GM04503 (cell line): ENCODE data around the gene PTPRG.

Experiments used
- DNase-seq: peaks from one replicate; pipeline ENCODE4 v3.0.0-alpha.2; 2012; ENCODE audit warnings: low read depth

The PTPRG gene

DNA sequence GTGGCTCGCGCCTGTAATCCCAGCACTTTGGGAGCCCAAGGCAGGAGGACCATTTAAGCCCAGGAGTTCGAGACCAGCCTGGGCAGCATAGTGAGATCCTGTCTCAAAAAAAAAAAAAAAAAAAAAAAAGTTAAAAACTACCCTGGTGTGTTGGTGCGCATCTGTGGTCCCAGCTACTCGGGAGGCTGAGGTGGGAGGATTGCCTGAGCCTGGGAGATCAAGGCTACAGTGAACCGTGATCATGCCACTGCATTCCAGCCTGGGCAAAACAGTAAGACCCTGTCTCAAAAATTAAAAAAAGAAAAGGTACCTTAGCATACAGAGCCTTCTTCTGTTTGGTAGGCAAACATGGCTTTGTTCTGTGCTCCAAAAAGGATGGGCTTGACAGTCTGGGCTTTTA lies 57.5 kb downstream of the PTPRG start:
- DNase-seq = no peak

GRCh38 chr3:61620073-61620472 lies 58.7 kb downstream of the PTPRG start:
- no peak for DNase-seq

- DNase-seq = no peak
Observed at GRCh38 chr3:61624300-61624699, 62.9 kb downstream of the PTPRG start.

DNA sequence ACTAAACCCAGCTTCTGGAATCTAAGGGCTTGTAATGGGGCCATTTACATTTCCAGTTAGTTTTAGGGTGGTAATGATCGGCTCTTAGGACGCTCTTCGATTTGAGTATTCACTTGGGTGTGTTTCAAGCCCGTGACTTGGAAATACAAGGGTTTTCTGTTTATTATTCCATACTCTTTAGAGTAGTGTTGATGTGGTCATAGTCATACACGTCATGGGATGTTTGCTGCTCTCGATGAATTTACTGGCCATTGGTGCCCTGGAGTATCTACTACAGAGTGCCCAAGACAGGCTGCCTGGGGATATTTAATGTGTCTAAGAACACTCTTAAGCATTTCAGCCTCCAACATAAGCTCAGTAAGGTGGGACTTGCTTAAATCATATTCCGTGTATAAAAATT lies 64.1 kb downstream of the PTPRG start:
- DNase-seq = no peak

DNA sequence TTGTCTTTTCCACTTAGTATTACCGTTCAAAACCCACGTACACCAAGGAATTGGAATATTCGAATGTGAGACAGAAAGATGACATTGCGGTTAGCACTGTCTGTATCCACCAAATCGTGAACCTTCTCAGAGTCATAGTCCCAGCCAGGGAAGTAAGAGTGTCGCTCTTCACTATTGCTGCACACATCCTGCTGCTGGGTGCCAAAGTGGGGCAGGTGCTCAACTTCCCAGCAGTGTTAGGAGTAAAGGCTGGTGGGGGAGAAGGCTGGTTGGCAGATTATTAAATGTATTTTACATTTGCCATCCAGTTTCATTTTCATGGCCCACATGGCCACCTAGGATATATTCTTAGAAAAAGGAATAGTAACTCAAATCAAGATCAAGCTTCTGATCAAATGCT lies 65.1 kb downstream of the PTPRG start:
- no peak for DNase-seq

DNA sequence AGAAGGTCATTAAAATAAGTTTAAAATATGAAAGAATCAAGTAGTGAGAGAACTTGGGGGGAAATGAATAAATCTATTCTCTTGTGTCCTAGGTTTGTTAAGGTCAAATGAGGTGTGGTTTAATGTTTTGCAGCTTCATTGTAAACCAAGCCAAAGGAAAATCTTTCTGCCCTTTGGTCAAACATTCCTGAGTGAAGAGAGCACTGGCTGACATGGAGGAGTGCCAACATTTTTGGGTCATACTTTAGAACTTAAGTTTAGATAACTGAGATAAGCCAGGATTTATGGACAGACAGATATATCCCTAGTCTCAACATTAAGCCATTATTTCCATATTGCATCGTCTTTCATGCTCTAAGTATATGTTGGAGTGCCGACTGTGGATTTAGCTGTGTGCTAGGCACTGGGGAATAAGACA lies 66.4 kb downstream of the PTPRG start:
- peak; percentile 87 for DNase-seq

DNA sequence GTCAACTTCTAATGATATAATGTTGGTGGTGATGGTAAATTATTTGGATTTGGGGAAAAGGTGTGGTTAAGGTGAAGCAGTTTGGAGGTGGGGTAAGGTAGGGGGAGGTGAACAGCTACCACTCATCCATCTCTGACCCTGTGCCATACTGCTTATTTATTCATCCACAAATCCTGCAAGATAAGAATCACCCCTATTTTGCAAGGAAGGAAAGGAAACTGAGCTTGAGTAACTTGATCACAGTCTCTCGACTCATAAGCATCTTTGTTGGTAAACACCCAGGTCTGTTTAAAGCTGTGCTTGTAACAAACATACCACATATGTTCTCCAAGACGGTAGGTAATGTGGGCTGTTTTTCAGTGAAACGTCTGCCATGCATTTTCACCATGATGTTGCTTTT lies 67.3 kb downstream of the PTPRG start:
- no peak for DNase-seq

- DNase-seq = no peak
Observed at GRCh38 chr3:61629442-61629841, 68.1 kb downstream of the PTPRG start.

GRCh38 chr3:61631108-61631769 lies 69.9 kb downstream of the PTPRG start:
- DNase-seq = no peak

GRCh38 chr3:61632568-61633175 lies 71.3 kb downstream of the PTPRG start:
- DNase-seq = no peak

GRCh38 chr3:61634678-61635077 lies 73.3 kb downstream of the PTPRG start:
- DNase-seq = no peak

GRCh38 chr3:61637088-61638051 lies 76.0 kb downstream of the PTPRG start:
- peak; percentile 26 for DNase-seq

- peak; percentile 44 for DNase-seq
Observed at GRCh38 chr3:61638741-61639140, 77.4 kb downstream of the PTPRG start.

DNA sequence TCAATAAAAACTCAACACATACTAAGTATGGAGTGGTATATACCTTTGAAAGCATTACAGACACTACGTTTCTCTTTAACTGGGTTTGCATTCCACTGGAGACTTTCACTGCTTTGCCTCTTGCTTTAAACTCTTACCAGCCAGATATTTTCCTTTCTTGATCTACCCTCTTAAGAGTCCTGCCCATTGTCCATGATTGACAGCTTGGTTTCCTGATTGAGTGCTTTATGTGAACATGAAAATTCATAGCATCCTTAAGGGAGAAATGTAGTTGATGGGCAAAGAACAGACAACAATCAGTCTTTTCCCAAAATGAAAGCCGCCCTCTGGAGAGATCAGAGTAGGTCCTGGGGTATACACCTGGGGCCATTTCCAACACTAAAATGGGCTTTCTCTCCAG lies 78.6 kb downstream of the PTPRG start:
- no peak for DNase-seq

DNA sequence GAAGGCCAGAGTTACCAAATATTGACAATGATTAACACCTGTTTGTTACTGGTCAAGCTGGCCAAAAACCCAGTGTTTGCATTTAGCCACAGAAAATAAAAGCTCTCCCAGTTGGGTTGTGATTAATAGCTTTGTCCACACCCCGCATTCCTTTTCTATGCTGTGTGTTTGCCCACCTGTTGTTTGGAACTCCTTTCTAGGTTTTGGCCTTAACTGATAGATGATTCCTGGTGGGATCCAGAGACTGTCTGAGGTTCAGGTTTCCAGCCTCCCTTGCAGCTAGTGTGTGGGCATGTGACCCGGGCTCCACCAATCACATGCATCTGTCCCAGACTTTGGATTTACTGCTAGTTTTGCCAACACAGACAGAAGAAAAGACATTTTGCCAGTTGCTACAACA lies 83.8 kb downstream of the PTPRG start:
- no peak for DNase-seq

DNA sequence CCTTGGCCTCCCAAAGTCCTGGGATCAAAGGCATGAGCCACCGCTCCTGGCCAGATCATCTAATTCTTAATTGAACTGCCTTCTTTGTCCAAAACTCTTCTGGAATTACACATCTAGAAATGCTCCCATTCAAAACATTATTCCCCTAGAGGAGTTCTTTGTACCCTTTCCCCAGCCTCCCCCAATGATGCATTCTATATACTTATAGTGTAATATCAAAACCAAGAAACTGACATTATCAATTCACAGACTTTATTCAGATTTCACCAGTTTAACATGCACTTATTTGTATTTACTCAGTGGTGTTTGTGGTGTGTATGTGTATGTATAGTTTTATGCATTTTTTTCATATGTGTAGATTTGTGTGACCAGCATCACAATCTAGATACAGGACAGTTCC lies 85.0 kb downstream of the PTPRG start:
- no peak for DNase-seq

- DNase-seq = no peak
Observed at GRCh38 chr3:61646851-61647525, 85.6 kb downstream of the PTPRG start.

- no peak for DNase-seq
Observed at GRCh38 chr3:61648481-61648880, 87.1 kb downstream of the PTPRG start.

DNA sequence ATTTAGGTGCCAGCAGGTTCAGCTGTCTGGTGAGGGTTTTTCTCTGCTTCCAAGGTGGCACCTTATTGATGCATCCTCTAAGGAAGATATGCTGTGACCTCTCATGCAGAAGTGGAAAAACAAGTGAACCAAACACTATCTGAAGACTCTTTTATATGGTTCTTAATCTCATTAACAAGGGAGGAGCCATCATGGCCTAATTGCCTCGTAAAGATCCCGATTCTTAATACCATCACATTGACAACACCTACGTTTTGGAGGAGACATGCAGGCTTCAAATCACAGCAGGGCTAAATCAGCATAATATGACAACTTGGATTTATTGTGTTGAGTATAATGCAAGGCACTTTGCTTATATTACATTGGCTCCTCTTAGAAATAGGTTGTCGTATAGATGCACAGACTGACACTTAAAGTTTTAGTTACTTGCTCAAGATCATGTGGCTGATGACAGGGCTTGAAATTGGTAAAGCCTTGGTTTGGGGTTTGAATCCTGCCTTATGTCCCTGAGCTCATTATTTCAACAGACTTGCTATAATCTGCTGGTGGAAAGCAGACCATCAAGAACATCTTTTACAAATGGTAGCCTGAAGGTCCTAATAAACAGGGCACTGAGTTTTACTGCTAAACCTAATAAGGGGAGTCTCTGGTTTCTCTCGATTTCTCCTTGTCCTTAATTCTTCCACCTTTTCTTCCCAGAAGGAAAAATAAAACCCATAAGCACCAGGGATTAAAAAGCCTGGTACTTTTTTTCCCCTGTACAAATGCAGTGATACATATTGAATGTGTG lies 88.2 kb downstream of the PTPRG start:
- no peak for DNase-seq

- peak; percentile 94 for DNase-seq
Observed at GRCh38 chr3:61650276-61650675, 88.9 kb downstream of the PTPRG start.

GRCh38 chr3:61650719-61651410 lies 89.5 kb downstream of the PTPRG start:
- no peak for DNase-seq
